Right hindlimb (tissue), 1 donor: Measurements from ENCODE around the gene POTEB3.
"Not testable (repeated sequence)": the region's sequence is repeated elsewhere in the genome, so short reads cannot be mapped to it uniquely, and the experiment has no call there.

Experiments
- DNase-seq: peaks from one replicate; pipeline ENCODE4 v3.0.0-alpha.2; 2018

The POTEB3 gene

DNA sequence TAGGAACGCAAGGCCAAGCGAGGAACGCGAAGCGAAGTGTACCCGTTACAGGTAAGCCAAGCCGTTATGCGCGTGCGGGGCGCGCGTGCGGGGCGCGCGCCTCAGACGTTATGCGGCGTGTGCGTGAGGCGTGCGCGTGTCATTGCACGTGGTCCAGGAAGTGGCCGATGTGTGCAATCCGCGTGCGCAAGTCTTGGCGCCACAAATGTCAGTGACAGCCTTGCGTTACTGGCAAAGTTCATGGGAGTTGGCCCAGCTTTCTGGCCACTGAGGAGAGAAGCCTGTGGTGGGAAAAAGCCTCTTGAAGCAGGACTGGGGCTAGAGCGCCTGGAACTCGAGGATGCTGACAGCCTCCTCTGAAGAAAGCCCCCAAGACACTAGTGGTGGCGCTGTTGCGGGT is at the start of gene POTEB3:
Gene POTEB3 (minus strand): TSS at position 101 of the 400 bp plus-strand sequence. CDS start 488 bp downstream, outside the sequence.
- not testable (repeated sequence) for DNase-seq

DNA sequence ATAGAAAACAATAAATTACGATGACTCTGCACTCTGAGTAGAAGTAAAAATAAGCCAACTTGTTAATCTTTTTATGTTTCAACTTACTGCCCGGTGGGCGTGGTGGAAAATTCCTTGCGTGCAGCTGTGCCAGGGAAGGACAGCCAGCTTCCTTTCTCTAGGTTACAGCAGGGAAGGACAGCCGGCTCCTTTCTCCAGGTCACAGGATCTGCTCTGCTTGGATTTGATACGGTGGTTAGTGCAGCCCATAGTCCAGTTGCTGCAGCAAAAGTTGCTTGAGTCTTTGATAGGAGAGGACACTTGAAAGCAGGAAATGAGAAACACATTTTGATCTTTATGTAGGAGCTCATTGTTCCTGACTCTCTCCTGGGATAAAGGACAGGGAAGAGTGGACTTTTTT is 13.4 kb upstream of the POTEB3 start:
- not testable (repeated sequence) for DNase-seq

DNA sequence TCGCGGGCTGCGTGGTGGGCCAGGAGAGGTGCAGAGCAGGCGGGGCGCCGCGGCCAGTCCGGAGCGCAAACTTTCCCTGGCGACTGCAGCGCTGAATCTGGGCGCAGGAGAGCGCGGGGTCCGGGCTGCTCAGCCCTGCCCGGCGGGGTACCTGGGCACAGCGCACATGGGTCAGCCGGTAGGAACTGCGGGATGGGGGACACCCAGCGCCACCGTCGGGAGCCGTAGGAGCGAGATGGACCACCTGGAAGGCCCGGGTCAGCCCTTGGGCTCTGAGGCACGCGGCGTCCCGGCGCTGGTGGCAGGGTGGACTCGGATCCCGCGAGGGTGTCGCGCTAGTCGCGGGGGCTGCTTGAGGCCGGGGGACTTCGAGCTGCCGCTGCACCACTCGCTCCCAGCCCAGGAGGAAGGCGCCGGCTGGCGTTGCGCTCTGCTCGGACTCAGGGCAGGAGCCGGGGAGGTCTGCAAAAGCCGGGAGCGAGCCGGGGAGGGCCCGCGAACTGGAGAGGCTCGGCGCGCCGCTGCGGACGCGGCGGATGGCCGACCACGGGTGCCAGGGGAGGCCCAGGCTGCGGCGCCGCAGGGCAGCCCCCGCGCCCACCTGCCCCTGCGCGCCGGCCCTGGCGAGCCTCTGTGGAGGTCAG is 11.7 kb upstream of the POTEB3 start:
- DNase-seq, result not testable (repeated sequence)

DNA sequence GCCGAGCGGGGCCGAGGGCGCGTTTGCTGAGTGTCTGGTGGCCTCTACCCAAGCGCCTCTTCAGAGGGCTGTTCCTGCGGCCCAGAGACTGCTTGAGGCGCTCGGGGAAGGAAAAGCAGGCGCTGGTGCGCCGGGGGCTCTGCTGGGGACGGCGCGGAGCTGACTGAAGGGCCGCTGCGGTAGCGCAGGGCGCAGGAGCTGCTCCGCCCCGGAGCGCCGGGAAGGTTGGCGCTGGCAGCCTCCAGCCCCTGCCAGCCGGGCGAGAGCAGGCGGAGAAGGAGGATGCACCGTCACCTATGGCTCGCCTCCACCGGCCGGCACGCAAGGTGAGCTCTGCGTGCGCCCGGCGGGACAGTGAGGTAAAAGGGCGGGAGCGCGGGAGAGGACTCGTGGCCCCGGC is 11.2 kb upstream of the POTEB3 start:
- not testable (repeated sequence) for DNase-seq

DNA sequence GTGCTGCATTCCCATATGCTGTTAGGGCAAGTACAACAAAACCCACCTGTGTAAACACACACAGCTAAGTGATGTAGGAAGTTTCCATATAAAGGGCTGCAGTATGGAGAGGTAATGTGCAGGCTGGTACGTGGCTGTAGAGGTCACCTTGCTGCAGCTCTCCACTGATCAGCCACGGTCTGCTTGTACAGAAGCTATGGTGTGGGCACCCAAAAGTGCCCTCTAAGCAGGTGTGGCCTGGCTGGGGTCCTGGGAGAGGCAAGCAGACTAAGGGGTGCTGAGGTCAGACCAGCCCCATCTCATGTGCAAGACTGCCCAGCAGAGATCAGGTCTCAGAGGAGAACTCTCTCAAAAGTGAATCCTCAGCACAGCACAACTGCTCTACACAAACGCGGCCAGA is 32.9 kb downstream of the POTEB3 start:
- not testable (repeated sequence) for DNase-seq

DNA sequence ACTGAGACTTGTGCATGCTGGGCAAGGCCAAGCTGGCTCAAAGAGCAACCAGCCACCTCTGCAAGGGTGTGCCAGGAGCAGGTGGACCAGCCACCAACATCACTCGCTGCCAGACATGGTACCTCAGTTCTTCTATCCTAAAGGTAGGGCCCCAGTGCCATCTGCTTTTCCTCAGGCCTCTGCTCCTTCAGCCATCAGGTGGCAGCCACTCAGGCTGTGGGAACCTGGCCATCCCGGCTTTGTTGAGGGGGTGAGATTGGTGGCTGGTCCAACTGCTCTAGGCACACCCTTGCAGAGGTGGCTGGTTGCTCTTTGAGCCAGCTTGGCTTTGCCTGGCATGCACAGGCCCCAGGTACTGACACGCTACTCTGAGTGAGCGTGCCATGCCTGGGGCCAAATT is 38.8 kb downstream of the POTEB3 start:
- not testable (repeated sequence) for DNase-seq

DNA sequence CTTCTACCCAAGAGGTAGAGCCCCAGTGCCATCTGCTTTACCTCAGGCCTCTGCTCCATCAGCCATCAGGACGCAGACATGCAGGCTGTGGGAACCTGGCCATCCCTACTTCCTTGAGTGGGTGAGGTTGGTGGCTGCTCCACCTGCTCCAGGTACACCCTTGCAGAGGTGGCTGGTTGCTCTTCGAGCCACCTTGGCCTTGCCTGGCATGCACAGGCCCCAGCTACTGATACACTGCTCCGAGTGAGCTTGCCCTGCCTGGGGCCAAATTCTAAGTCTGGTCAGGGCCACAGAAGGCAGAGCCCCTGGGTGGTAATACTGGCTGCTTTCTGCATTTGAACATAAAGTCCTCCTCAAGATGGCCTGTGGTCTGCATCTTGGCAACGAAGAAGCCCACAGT is 41.2 kb downstream of the POTEB3 start:
- DNase-seq, result not testable (repeated sequence)

DNA sequence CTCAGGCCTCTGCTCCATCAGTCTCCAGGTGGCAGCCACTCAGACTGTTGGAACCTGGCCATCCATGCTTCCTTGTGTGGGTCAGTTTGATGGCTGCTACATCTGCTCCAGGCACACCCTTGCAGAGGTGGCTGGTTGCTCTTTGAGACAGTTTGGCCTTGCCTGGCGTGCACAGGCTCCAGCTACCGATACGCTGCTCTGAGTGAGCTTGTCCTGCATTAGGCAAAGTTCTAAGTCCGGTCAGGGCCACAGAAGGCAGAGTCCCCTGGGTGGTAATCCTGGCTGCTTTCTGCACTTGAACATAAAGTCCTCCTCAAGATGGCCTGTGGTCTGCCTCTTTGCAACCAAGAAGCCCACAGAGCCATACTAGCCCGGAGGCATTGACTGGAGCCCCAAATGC is 41.8 kb downstream of the POTEB3 start:
- not testable (repeated sequence) for DNase-seq

DNA sequence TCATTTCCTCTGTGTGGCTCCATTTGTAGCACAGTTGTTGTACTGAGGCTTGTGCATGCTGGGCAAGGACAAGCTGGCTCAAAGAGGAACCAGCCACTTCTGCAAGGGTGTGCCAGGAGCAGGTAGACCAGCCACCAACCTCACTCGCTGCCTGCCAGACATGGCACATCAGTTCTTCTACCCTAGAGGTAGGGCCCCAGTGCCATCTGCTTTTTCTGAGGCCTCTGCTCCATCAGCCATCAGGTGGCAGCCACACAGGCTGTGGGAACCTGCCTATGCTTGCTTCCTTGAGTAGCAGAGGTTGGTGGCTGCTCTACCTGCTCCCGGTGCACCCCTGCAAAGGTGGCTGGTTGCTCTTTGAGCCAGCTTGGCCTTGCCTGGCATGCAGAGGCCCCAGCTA is 42.6 kb downstream of the POTEB3 start:
- not testable (repeated sequence) for DNase-seq

DNA sequence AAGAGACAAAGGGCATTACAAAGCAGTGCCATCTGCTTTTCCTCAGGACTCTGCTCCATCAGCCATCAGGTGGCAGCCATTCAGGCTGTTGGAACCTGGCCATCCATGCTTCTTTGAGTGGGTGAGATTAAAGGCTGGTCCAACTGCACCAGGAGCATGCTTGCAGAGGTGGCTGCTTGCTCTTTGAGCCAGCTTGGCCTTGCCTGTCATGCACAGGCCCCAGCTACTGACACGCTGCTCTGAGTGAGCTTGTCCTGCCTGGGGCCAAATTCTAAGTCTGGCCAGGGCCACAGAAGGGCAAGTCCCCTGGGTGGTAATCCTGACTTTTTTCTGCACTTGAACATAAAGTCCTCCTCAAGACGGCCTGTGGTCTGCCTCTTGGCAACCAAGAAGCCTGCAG is 43.1 kb downstream of the POTEB3 start:
- not testable (repeated sequence) for DNase-seq

DNA sequence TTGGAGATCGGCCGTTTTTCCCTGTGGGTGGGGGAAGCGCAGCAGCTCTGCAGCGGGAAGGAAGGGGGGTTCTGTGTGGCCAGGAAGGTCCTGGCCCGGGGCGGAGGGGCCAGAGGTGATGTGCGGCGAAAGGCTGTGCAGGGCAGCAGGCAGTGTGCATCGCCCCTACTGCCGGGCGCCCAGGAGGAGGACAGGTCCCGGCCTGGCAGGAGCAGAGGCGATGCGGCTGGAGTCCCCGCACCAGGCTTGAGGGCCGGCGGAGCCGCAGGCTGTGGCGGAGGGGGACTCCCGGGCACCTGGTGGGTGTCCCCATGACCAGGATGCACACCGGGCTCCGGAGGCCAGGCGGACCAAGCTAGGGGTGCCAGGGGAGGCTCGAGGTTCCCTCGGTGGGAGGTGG is 54.3 kb downstream of the POTEB3 start:
- not testable (repeated sequence) for DNase-seq

DNA sequence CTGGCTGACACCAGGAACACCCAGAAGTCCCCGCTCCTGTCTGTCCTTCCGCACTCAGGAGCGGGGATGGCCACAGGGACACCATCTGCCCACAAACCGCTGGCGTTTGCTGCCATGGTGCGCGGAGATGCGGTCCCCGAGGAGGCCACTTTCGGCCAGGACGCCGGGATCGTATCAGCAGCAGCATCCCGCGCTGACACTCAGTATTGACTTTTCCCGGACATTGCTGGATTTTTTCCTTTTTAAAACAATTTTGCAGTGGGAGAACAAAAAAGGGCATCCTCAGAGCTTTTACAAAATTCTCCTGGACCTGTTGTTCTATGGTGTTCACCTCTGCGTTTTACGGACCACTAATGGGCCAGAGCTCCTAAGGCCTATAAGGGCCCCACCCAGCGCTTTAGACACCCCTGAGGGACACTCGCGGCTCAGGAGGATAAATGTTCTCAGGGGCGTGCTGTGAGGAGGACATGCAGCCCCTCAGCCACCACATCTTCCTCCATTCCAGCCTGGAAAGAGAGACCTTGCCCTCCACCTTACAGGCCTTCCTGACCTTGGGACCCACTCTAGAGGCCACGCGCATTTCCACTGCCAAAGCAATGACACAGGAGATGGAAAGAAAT is 56.3 kb downstream of the POTEB3 start:
- not testable (repeated sequence) for DNase-seq

DNA sequence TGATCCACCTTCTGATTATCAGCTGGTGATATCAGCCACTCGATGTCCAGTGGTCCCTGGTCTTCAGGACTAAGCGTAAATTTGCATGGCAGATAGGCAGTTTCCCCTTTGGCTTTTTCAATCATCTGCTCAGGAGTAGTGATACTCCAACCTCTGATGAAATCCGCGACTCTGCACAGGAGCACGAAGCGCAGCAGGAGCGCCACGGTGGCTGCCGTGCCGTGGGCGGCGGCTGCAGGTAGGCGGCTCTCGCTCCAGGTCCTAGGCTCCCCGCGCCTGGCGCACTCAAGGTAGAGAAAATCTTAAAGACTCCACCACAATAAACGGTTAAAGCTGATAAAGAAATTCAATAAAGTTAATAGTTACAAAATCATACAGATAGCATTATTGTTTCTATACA is 66.6 kb downstream of the POTEB3 start:
- DNase-seq, result not testable (repeated sequence)

DNA sequence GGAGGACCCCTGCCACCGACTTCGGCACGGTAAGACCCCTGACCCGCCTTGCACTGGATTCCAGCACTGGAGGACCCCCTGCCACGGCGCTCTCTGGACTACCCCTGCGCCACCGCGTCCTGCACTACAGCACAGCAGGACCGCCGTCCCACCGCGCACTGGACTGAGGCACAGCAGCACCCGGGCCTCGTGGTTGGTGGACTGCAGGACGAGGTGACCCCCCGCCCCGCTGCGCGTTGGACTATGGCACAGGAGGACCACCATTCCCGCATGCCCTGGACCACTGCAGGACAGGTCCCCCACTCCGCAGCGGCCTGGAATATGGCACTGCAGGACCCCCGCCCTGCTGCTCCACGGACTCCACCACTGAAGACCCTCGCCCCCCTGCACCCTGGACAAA is 71.1 kb downstream of the POTEB3 start:
- not testable (repeated sequence) for DNase-seq

DNA sequence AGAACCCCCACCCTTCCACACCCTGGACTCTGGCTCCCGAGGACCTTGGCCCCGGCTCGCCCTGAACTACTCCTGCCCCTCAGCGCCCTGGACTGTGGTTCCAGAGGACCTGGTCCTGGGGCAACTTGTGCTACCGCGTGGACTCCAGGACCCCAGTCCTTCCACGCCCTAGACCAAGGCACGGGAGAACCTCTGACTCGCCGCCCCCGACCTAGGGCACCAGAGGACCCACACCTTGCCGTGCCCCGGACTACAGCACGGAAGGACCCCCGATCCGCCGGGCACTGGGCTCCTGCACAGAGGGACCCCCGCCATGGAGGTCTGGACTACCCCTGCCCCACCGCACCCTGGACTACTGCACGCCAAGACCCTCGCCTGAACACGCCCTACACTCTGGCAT is 71.7 kb downstream of the POTEB3 start:
- DNase-seq, result not testable (repeated sequence)
